ENCODE data around the gene PRICKLE2.

PRICKLE2 gene

GRCh38 chr3:64234571-64234970, 9.3 kb upstream of the PRICKLE2 start:
- H3K4me3 ChIP-seq (ENCODE audit: control insufficient read depth, low read depth, low read length): no peak overlapping the region
- TF ChIP-seq CTCF (IDR thresholded peaks at IDR 0.05; ENCODE audit: control insufficient read depth, insufficient read depth, low read depth, low read length, missing control alignments): no peak
- DNase-seq (ENCODE audit: low read depth): no peak

GRCh38 chr3:64232821-64233220, 7.6 kb upstream of the PRICKLE2 start:
- H3K4me3 ChIP-seq (ENCODE audit: control insufficient read depth, low read depth, low read length): no peak overlapping the region
- TF ChIP-seq CTCF (IDR thresholded peaks at IDR 0.05; ENCODE audit: control insufficient read depth, insufficient read depth, low read depth, low read length, missing control alignments): no peak
- DNase-seq (ENCODE audit: low read depth): no peak

GRCh38 chr3:64229903-64230302, 4.6 kb upstream of the PRICKLE2 start:
- H3K4me3 ChIP-seq (ENCODE audit: control insufficient read depth, low read depth, low read length): no peak overlapping the region
- TF ChIP-seq CTCF (IDR thresholded peaks at IDR 0.05; ENCODE audit: control insufficient read depth, insufficient read depth, low read depth, low read length, missing control alignments): no peak
- DNase-seq (ENCODE audit: low read depth): no peak

GRCh38 chr3:64228110-64228509, 2.8 kb upstream of the PRICKLE2 start:
- no peak overlapping the region for H3K4me3 ChIP-seq (ENCODE audit: control insufficient read depth, low read depth, low read length)
- no peak for TF ChIP-seq CTCF (IDR thresholded peaks at IDR 0.05; ENCODE audit: control insufficient read depth, insufficient read depth, low read depth, low read length, missing control alignments)
- no peak for DNase-seq (ENCODE audit: low read depth)

DNA sequence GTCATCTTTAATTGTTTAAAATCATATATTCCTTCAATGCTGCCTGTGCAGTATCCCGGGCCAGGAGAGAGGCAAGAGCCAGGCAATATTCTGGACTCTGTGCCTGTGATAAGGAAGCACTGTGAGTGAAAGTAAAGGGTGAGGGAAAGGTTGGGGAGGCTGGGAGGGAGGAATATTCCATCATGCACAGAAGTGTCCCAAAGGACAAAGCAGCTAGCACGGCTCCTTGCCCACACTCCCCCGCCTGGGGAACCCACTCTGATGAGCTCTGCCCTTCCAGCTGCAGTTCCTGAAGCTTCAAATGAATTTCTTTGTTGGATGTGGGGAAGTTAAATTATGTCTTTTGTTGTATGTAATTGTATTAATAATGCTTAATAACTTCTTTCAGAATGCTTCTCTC, 1.5 kb upstream of the PRICKLE2 start:
- DNase-seq (ENCODE audit: low read depth): no peak
- no peak overlapping the region for H3K4me3 ChIP-seq (ENCODE audit: control insufficient read depth, low read depth, low read length)
- TF ChIP-seq CTCF (IDR thresholded peaks at IDR 0.05; ENCODE audit: control insufficient read depth, insufficient read depth, low read depth, low read length, missing control alignments): no peak

- H3K4me3 ChIP-seq (ENCODE audit: control insufficient read depth, low read depth, low read length): peak overlapping the region; percentile 43
- no peak for DNase-seq (ENCODE audit: low read depth)
- no peak for TF ChIP-seq CTCF (IDR thresholded peaks at IDR 0.05; ENCODE audit: control insufficient read depth, insufficient read depth, low read depth, low read length, missing control alignments)
Measured at GRCh38 chr3:64225695-64226499, 631 bp upstream of the PRICKLE2 start.
